Mesothelial cell of epicardium (in vitro differentiated cells): ENCODE results near the gene PGAP6. TPM values are rescaled to one million over a fixed set of nuclear protein-coding genes. Genes with fewer than 3 reads are reported as not detected.
"Not testable (repeated sequence)": the region's sequence is repeated elsewhere in the genome, so short reads cannot be mapped to it uniquely, and the experiment has no call there.

Experiments
- DNase-seq, 2 experiments: peaks; one replicate each; pipeline ENCODE4 v3.0.0; 2021; ENCODE audit warnings: low spot score in 2 of 2; ENCODE audit not compliant: unreplicated experiment in 2 of 2
- H3K27ac Mint-ChIP-seq: 2 replicates; pipeline ENCODE4 v1.8.0; 2021; ENCODE audit warnings: mixed read lengths
- H3K27me3 Mint-ChIP-seq: 2 replicates; pipeline ENCODE4 v1.8.0; 2021; ENCODE audit warnings: low read depth, mixed read lengths
- H3K36me3 Mint-ChIP-seq: 2 replicates; pipeline ENCODE4 v1.8.0; 2021; ENCODE audit warnings: mixed read lengths
- H3K4me1 Mint-ChIP-seq: 2 replicates; pipeline ENCODE4 v1.8.0; 2021; ENCODE audit warnings: mixed read lengths
- H3K4me3 Mint-ChIP-seq: 2 replicates; pipeline ENCODE4 v1.8.0; 2021; ENCODE audit warnings: mild to moderate bottlenecking, moderate library complexity, mixed read lengths
- H3K9me3 Mint-ChIP-seq: 2 replicates; pipeline ENCODE4 v1.8.0; 2021; ENCODE audit warnings: mixed read lengths
- CTCF ChIP-seq: fragments of 200-600 bp; sonication (generic); IDR thresholded peaks from one replicate; pipeline ENCODE4 v1.5.0; 2021; ENCODE audit warnings: antibody characterized with exemption; ENCODE audit not compliant: unreplicated experiment
- total RNA-seq: library from RNA; stranded (reverse); gene quantifications from 3 replicates; pipeline ENCODE4 v1.2.1, GENCODE V29; 2021

Gene PGAP6
- total RNA-seq, 1 donor from 2014 or later, result 51.4 TPM

- H3K4me3 Mint-ChIP-seq, result no peak overlapping the region
- DNase-seq, result no peak
- H3K9me3 Mint-ChIP-seq, result no peaks in the 10 kb centered on the region
- H3K4me1 Mint-ChIP-seq, result peaks cover 14% of the 10 kb centered on the region
- no peak overlapping the region for H3K27ac Mint-ChIP-seq
- peaks cover 3% of the 10 kb centered on the region for H3K36me3 Mint-ChIP-seq
- TF ChIP-seq CTCF, result no peak
- peaks cover 2% of the 10 kb centered on the region for H3K27me3 Mint-ChIP-seq
These were observed 15.3 kb downstream of the PGAP6 start for GRCh38 chr16:366476-366875.

GRCh38 chr16:364595-365491, 16.9 kb downstream of the PGAP6 start:
- H3K27ac Mint-ChIP-seq, result no peak overlapping the region
- no peaks in the 10 kb centered on the region for H3K9me3 Mint-ChIP-seq
- H3K4me3 Mint-ChIP-seq, result no peak overlapping the region
- H3K36me3 Mint-ChIP-seq, result peaks cover 3% of the 10 kb centered on the region
- TF ChIP-seq CTCF, result no peak
- peaks cover 5% of the 10 kb centered on the region for H3K4me1 Mint-ChIP-seq
- H3K27me3 Mint-ChIP-seq, result peaks cover 2% of the 10 kb centered on the region
- DNase-seq, result no peak

DNA sequence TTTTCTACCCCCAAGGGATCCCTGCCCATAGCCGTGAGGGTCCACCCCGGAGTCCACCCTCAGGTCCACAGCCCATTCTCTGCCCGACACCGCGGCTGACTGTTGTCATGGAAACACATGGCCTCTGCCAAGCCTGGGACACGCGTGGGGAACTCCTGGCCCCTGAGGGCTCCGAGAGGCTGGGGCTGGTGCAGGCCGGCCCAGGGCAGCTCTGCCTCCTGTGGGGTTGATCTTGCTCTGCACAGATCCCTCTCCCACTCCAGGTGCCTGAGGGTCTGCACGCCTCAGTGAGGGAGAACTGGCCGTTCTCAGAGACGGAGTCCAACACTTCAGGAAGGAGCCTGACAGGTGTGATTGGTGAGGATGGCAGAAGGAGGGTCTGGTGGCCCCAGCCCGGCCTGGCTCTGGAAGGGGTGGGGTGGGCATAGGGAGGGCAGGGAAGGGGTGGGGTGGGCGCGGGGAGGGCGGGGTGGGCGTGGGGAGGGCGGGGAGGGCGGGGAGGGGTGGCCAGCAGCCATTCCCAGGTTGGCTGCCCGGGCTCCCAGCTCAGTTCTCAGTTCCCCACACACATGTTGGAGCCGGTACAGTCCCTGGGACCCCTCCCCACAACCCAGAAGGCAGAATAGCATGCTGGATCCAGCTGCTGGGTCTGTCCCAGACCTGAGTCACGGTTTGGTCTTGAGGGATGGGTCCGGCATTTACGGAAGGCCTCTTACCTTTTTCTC, 17.9 kb downstream of the PGAP6 start:
- H3K27me3 Mint-ChIP-seq, result peaks cover 2% of the 10 kb centered on the region
- no peak for DNase-seq
- H3K4me1 Mint-ChIP-seq, result peaks cover 4% of the 10 kb centered on the region
- no peak overlapping the region for H3K27ac Mint-ChIP-seq
- H3K4me3 Mint-ChIP-seq, result no peak overlapping the region
- no peaks in the 10 kb centered on the region for H3K9me3 Mint-ChIP-seq
- H3K36me3 Mint-ChIP-seq, result peaks cover 3% of the 10 kb centered on the region
- no peak for TF ChIP-seq CTCF

DNA sequence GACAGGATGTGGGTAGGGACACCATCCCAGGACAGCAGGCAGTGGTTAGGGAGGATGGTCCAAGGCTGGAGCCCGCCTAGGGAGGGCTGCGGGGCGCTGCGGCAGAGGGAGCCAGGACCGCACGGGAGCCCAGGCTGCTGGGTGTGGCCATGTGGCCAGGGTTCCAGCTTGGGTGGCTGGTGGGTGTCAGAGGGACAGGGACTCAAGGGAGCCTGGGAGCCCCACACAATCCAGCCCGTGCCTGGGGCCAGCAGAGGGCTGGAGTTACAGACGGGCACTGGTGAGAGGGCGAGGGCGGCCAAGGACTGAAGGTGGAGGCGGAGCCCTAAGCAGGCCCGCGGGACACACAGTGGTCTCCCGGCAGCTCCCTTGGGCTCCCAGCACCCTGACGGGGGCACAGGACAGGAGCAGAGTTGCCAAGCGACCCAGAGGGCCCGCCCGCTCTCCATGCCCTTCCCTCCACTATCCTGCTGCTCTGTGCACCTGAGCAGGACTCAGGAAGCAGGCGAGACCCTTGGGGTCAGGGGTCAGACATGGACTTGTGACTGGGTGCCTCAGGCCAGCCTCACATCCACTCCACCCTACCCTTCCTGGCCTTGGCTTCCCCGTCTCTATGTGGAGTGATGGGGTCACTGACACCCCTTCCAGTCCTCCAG, 18.5 kb downstream of the PGAP6 start:
- no peak overlapping the region for H3K27ac Mint-ChIP-seq
- no peak for TF ChIP-seq CTCF
- H3K27me3 Mint-ChIP-seq, result peaks cover 2% of the 10 kb centered on the region
- peaks cover 3% of the 10 kb centered on the region for H3K36me3 Mint-ChIP-seq
- H3K4me3 Mint-ChIP-seq, result no peak overlapping the region
- no peaks in the 10 kb centered on the region for H3K9me3 Mint-ChIP-seq
- H3K4me1 Mint-ChIP-seq, result peaks cover 4% of the 10 kb centered on the region
- no peak for DNase-seq

DNA sequence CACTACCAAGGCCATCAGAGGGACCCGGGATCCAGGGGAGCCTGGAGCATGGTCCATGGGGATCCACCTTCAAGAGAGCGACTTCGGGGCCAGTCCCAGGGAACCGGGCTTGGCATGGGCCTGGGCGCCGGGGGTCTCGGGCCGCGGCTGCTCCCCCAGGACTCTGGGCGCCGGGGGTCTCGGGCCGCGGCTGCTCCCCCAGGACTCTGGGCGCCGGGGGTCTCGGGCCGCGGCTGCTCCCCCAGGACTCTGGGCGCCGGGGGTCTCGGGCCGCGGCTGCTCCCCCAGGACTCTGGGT, 19.1 kb downstream of the PGAP6 start:
- not testable (repeated sequence) for H3K36me3 Mint-ChIP-seq

More for the DNA sequence above, 19.1 kb downstream of the PGAP6 start:
- H3K27ac Mint-ChIP-seq, H3K27me3 Mint-ChIP-seq, H3K9me3 Mint-ChIP-seq, H3K4me1 Mint-ChIP-seq, H3K4me3 Mint-ChIP-seq, DNase-seq: not testable (repeated sequence)
